Gastroesophageal sphincter (tissue), 4 donors: ENCODE data around the gene CYP4A11. TPM values are rescaled to one million over a fixed set of nuclear protein-coding genes. Genes with fewer than 3 reads are reported as not detected.
"Not testable (repeated sequence)": the region's sequence is repeated elsewhere in the genome, so short reads cannot be mapped to it uniquely, and the experiment has no call there.

Experiments used
- ATAC-seq: fragments of 150-250 bp; one replicate; pipeline ENCODE4 v1.9.1; 2016; ENCODE audit warnings: mild to moderate bottlenecking, moderate library complexity
- H3K27ac ChIP-seq, 4 donors: fragments of 200-600 bp; sonication (generic) in 3 of 4; 1 replicate in 3 of 4; 2 replicates in 1 of 4; pipeline ENCODE4 v1.5.1; 2016 to 2019
- H3K27me3 ChIP-seq: fragments of 200-600 bp; sonication (generic); one replicate; pipeline ENCODE4 v1.5.1; 2019
- H3K36me3 ChIP-seq, 2 donors: fragments of 200-600 bp; sonication (generic); one replicate each; pipeline ENCODE4 v1.5.1; 2019; ENCODE audit warnings: control low read depth in 1 of 2
- H3K4me1 ChIP-seq, 3 donors: fragments of 200-600 bp; sonication (generic); 1 replicate in 2 of 3; 2 replicates in 1 of 3; pipeline ENCODE4 v1.5.1; 2016 to 2019; ENCODE audit warnings: control low read depth in 2 of 3
- H3K4me3 ChIP-seq, 2 donors: fragments of 200-600 bp; sonication (generic); one replicate each; pipeline ENCODE4 v1.5.1; 2019; ENCODE audit warnings: mild to moderate bottlenecking in 1 of 2, moderate library complexity in 1 of 2
- H3K9me3 ChIP-seq, 3 donors: fragments of 200-600 bp; sonication (generic); one replicate each; pipeline ENCODE4 v1.5.1; 2017 to 2019; ENCODE audit warnings: control low read depth in 2 of 3
- CTCF ChIP-seq, 4 experiments: fragments of 200-600 bp in 2 of 4; fragments of 450-650 bp in 2 of 4; sonication (generic) in 1 of 4; IDR thresholded peaks; one replicate each; pipeline ENCODE4 v1.5.1; 2017 to 2019; ENCODE audit warnings: antibody characterized with exemption in 4 of 4, mild to moderate bottlenecking in 2 of 4, moderate library complexity in 2 of 4
- EP300 ChIP-seq: sonication (generic); formaldehyde crosslinking; IDR thresholded peaks from one replicate; pipeline ENCODE4 v1.6.1; 2017; ENCODE audit warnings: antibody characterized with exemption, mild to moderate bottlenecking
- POLR2A ChIP-seq, 2 donors: fragments of 450-650 bp; IDR thresholded peaks; one replicate each; pipeline ENCODE4 v1.6.1; 2017; ENCODE audit warnings: antibody characterized with exemption in 2 of 2, mild to moderate bottlenecking in 2 of 2, moderate library complexity in 1 of 2
- POLR2AphosphoS5 ChIP-seq: sonication (generic); formaldehyde crosslinking; IDR thresholded peaks from one replicate; pipeline ENCODE4 v1.6.1; 2017; ENCODE audit warnings: antibody characterized with exemption
- WGBS, 2 donors: methylation state at CpG; one replicate each; pipeline ENCODE4 v1.1.5; 2018; ENCODE audit warnings: low coverage in 1 of 2; 5-methylcytosine and 5-hydroxymethylcytosine counted together
- total RNA-seq, 4 donors: library from RNA; depleted of rRNA; stranded (reverse); fragments of >200 nt; gene quantifications; one replicate each; pipeline ENCODE4 v1.1.0, GENCODE V29; 2016

The CYP4A11 gene, protein sequence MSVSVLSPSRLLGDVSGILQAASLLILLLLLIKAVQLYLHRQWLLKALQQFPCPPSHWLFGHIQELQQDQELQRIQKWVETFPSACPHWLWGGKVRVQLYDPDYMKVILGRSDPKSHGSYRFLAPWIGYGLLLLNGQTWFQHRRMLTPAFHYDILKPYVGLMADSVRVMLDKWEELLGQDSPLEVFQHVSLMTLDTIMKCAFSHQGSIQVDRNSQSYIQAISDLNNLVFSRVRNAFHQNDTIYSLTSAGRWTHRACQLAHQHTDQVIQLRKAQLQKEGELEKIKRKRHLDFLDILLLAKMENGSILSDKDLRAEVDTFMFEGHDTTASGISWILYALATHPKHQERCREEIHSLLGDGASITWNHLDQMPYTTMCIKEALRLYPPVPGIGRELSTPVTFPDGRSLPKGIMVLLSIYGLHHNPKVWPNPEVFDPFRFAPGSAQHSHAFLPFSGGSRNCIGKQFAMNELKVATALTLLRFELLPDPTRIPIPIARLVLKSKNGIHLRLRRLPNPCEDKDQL
- not detected for total RNA-seq

GRCh38 chr1:46941135-46941694, at the start of gene CYP4A11:
Gene CYP4A11, minus strand, starts transcription at chr1:46941476. Its CDS starts 43 bp downstream, at chr1:46941433.
- no peak for ATAC-seq
- no peaks in the 10 kb centered on the region for H3K4me1 ChIP-seq
- WGBS, 2 donors = 50% methylated on average over 1 of the region's 5 CpGs; no CpG with 5 or more reads in 1 of the 2 donors

DNA sequence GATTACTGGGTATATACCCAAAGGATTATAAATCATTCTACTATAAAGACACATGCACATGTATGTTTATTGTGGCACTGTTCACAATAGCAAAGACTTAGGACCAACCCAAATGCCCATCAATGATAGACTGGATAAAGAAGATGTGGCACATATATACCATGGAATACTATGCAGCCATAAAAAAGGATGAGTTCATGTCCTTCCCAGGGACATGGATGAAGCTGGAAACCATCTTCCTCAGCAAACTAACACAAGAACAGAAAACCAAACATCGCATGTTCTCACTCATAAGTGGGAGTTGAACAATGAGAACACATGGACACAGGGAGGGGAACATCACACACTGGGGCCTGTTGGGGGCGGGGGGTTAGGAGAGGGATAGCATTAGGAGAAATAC, 49.3 kb upstream of the CYP4A11 start:
- H3K27ac ChIP-seq, H3K36me3 ChIP-seq, H3K27me3 ChIP-seq, H3K4me1 ChIP-seq, ATAC-seq, H3K4me3 ChIP-seq: not testable (repeated sequence)
- H3K9me3 ChIP-seq = peaks cover 0 to 20% (median 0%) of the 10 kb centered on the region in 3 donors
- WGBS, 2 donors = 90% methylated on average over 2 of the region's 2 CpGs; no CpG with 5 or more reads in 1 of the 2 donors

More at GRCh38 chr1:46941135-46941694, at the start of gene CYP4A11:
- Histone ChIP-seq H3K4me3 (no peak within 1 kb of the TSS), H3K27ac (no peak within 1 kb of the TSS), H3K9me3 (no peaks in the 10 kb centered on the region), H3K27me3 (peaks cover 13% of the 10 kb centered on the region), H3K36me3 (no peaks in the 10 kb centered on the region)
- TF ChIP-seq EP300 = no peak
- TF ChIP-seq CTCF (IDR thresholded peaks at IDR 0.05) = no peak
- TF ChIP-seq POLR2AphosphoS5 = no peak
- TF ChIP-seq POLR2A (IDR thresholded peaks at IDR 0.05) = no peak

DNA sequence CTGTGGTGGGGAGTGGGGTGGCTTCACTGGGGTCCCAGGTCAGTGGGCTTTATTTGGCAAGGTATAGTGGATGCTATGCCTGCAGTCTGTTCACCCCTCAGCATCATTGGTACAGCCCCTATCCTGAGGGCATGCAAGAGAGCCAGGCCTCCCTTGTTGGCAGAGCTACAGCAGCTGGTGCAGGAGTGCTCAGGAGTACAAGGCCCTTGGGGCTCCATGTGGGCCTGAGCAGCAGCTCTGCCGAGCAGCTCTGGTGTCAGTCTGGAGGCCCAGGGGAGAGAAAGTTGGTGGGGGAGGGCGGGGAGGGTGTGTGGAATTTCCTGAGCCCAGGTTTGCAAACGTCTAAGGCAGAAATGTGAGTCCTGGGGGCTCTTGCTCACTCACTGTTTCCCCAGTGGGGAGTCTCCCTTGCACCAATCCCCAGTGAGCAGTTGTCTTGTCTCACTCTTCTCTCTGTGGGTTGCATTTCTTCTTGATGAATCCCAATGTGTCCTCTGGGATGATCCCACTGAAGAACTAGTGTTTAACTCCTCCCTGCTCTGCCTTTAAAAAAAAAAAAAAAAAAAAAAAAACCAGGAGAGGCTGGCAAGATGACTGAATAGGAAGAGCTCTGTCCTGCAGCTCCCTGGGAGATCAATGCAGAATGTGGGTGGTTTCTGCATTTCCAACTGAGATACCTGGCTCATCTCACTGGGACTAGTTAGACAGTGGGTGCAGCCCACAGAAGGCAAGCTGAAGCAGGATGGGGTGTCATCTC, 42.7 kb upstream of the CYP4A11 start:
- no CpG with 5 or more reads among the region's 3 CpGs for WGBS, 2 donors

DNA sequence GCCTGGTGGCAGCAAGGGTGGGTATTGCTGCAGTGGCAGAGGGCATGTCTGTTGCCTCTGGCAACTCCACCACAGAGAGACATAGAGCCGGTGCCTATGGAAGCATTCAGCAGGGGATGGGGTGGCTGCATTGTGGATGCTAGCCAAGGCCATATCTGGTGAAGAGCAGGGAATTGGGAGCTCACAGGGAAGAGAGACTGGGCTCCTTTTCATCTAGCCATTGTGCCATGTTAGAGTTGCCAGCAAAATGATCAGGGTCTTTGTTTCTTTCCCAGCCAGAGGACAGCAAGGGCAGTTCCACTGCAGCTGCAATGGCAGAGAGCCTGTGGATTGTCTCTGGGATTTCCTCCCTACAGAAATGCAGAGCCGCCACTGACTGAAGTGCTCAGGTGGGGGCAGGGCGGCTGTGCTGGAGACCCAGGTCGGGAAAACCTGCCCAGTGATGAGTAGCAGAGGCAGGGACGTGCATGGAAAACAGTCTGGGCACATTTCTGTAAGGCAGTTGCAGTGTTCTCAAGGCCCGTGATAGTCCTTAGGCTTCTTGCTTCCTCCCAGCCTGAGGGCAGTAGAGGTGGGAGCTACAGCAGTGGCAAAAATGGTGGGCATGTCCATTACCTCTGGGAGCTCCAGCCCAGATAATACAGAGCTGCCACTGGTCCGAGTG, 42.0 kb upstream of the CYP4A11 start:
- H3K4me1 ChIP-seq = no peaks in the 10 kb centered on the region
- H3K9me3 ChIP-seq = peaks cover 0 to 40% (median 0%) of the 10 kb centered on the region in 3 donors
- peaks cover 29% of the 10 kb centered on the region for H3K27me3 ChIP-seq
- TF ChIP-seq POLR2AphosphoS5 (no peak), EP300 (no peak), CTCF (IDR thresholded peaks at IDR 0.05) (no peak), POLR2A (IDR thresholded peaks at IDR 0.05) (no peak)
- 20 to 80% methylated on average over 1 to 5 of the region's 7 CpGs for WGBS, 2 donors
- H3K27ac ChIP-seq = no peak overlapping the region
- no peak overlapping the region for H3K4me3 ChIP-seq
- no peaks in the 10 kb centered on the region for H3K36me3 ChIP-seq
- ATAC-seq = no peak

More for the DNA sequence above, 42.7 kb upstream of the CYP4A11 start:
- Histone ChIP-seq H3K27me3 (peaks cover 29% of the 10 kb centered on the region), H3K4me3 (no peak overlapping the region), H3K9me3 (peaks cover 0 to 40% (median 0%) of the 10 kb centered on the region in 3 donors), H3K4me1 (no peaks in the 10 kb centered on the region), H3K36me3 (no peaks in the 10 kb centered on the region), H3K27ac (no peak overlapping the region)
- TF ChIP-seq EP300 (no peak), POLR2A (IDR thresholded peaks at IDR 0.05) (no peak), POLR2AphosphoS5 (no peak), CTCF (IDR thresholded peaks at IDR 0.05) (no peak)
- ATAC-seq = no peak
